Neural cell (in vitro differentiated cells): ENCODE measurements around the gene ALG13. TPM values are rescaled to one million over a fixed set of nuclear protein-coding genes. Genes with fewer than 3 reads are reported as not detected.

Experiments used
- H2AFZ ChIP-seq: fragments of 200-600, 300-800 bp; sonication (generic), shearing (Covaris generic); 2 replicates; pipeline ENCODE4 v1.6.0; 2014; ENCODE audit warnings: low read depth, mild to moderate bottlenecking, antibody characterized with exemption, low read length, moderate library complexity
- H3F3A ChIP-seq: fragments of 200-600 bp; shearing (Covaris generic); 2 replicates; pipeline ENCODE4 v1.6.1; 2016; ENCODE audit warnings: mild to moderate bottlenecking, moderate library complexity, mixed read lengths, antibody characterized with exemption, low read length; ENCODE audit not compliant: insufficient read depth, poor library complexity, severe bottlenecking
- H3K27ac ChIP-seq: fragments of 200-600, 300-800 bp; sonication (generic), shearing (Covaris generic); 2 replicates; pipeline ENCODE4 v1.5.1; 2014; ENCODE audit warnings: mild to moderate bottlenecking, low read length, moderate library complexity
- H3K27me3 ChIP-seq: fragments of 300-800, 200-600 bp; sonication (generic), shearing (Covaris generic); 2 replicates; pipeline ENCODE4 v1.6.0; 2014; ENCODE audit warnings: mild to moderate bottlenecking, low read depth, low read length, moderate library complexity; ENCODE audit not compliant: insufficient read depth
- H3K36me3 ChIP-seq: fragments of 300-800, 200-600 bp; sonication (generic), shearing (Covaris generic); 2 replicates; pipeline ENCODE4 v1.5.1; 2014; ENCODE audit warnings: mild to moderate bottlenecking, antibody characterized with exemption, low read length, moderate library complexity; ENCODE audit not compliant: insufficient read depth
- H3K4me2 ChIP-seq: fragments of 300-800, 200-600 bp; sonication (generic), shearing (Covaris generic); 2 replicates; pipeline ENCODE4 v1.6.0; 2014; ENCODE audit warnings: mild to moderate bottlenecking, low read length
- H3K4me3 ChIP-seq: fragments of 300-800, 200-600 bp; sonication (generic), shearing (Covaris generic); 2 replicates; pipeline ENCODE4 v1.5.1; 2014; ENCODE audit warnings: mild to moderate bottlenecking, low read length, moderate library complexity
- H3K79me2 ChIP-seq: fragments of 200-600 bp; shearing (Covaris generic); replicated peaks from 2 replicates; pipeline ENCODE4 v1.6.0; 2014; ENCODE audit warnings: mild to moderate bottlenecking, low read length, moderate library complexity; ENCODE audit not compliant: insufficient read depth
- H3K9ac ChIP-seq: fragments of 300-800, 200-600 bp; sonication (generic), shearing (Covaris generic); 2 replicates; pipeline ENCODE4 v1.6.1; 2016; ENCODE audit warnings: mild to moderate bottlenecking, low read length, mixed read lengths
- H3K9me2 ChIP-seq: fragments of 200-600 bp; shearing (Covaris generic); 2 replicates; pipeline ENCODE4 v1.6.1; 2016; ENCODE audit warnings: mild to moderate bottlenecking, low read length, mixed read lengths; ENCODE audit not compliant: insufficient read depth
- H3K9me3 ChIP-seq: fragments of 200-600, 300-800 bp; sonication (generic), shearing (Covaris generic); 2 replicates; pipeline ENCODE4 v1.6.1; 2016; ENCODE audit warnings: mild to moderate bottlenecking, mixed run types, low read length, moderate library complexity, mixed read lengths
- H4K20me1 ChIP-seq: fragments of 200-600 bp; shearing (Covaris generic); 2 replicates; pipeline ENCODE4 v1.6.1; 2016; ENCODE audit warnings: mild to moderate bottlenecking, mixed run types; ENCODE audit not compliant: insufficient read depth
- CTCF ChIP-seq: fragments of 450-650 bp; IDR thresholded peaks from 2 replicates; pipeline ENCODE4 v1.5.1; 2014; ENCODE audit warnings: antibody characterized with exemption, mild to moderate bottlenecking, moderate library complexity; ENCODE audit not compliant: poor library complexity, severe bottlenecking
- EP300 ChIP-seq: fragments of 450-650 bp; conservative IDR thresholded peaks from 2 replicates; pipeline ENCODE4 v1.6.1; 2014; ENCODE audit warnings: antibody characterized with exemption, mild to moderate bottlenecking, moderate library complexity; ENCODE audit not compliant: poor library complexity, severe bottlenecking
- EZH2 ChIP-seq: fragments of 200-600, 300-800 bp; shearing (Covaris generic), sonication (generic); IDR thresholded peaks from 2 replicates; pipeline ENCODE4 v1.6.1; 2014; ENCODE audit warnings: antibody characterized with exemption, low read length, borderline replicate concordance, mild to moderate bottlenecking; ENCODE audit not compliant: insufficient read depth, poor library complexity, severe bottlenecking
- MXI1 ChIP-seq: fragments of 450-650 bp; conservative IDR thresholded peaks from 2 replicates; pipeline ENCODE4 v1.6.1; 2014; ENCODE audit warnings: antibody characterized with exemption, mild to moderate bottlenecking; ENCODE audit not compliant: poor library complexity, severe bottlenecking
- POLR2AphosphoS5 ChIP-seq: IDR thresholded peaks from 2 replicates; pipeline ENCODE4 v1.6.1; 2012
- RAD21 ChIP-seq: fragments of 450-650 bp; conservative IDR thresholded peaks from 2 replicates; pipeline ENCODE4 v1.6.1; 2014; ENCODE audit warnings: antibody characterized with exemption, mild to moderate bottlenecking, moderate library complexity
- REST ChIP-seq: IDR thresholded peaks from 2 replicates; pipeline ENCODE4 v1.6.1; 2012; ENCODE audit warnings: borderline replicate concordance
- SMC3 ChIP-seq: fragments of 450-650 bp; conservative IDR thresholded peaks from 2 replicates; pipeline ENCODE4 v1.6.1; 2014; ENCODE audit warnings: antibody characterized with exemption, mild to moderate bottlenecking, moderate library complexity; ENCODE audit not compliant: poor library complexity
- TAF1 ChIP-seq: IDR thresholded peaks from 2 replicates; pipeline ENCODE4 v1.6.1; 2012; ENCODE audit warnings: low read depth
- polyA plus RNA-seq: library from polyadenylated mRNA; depleted of rRNA; stranded (reverse); fragments of >200 nt; gene quantifications from 2 replicates; pipeline ENCODE4 v1.2.3, GENCODE V29; 2014

The ALG13 gene
- polyA plus RNA-seq, 1 donor from 2014 or later = 57.9 TPM

DNA sequence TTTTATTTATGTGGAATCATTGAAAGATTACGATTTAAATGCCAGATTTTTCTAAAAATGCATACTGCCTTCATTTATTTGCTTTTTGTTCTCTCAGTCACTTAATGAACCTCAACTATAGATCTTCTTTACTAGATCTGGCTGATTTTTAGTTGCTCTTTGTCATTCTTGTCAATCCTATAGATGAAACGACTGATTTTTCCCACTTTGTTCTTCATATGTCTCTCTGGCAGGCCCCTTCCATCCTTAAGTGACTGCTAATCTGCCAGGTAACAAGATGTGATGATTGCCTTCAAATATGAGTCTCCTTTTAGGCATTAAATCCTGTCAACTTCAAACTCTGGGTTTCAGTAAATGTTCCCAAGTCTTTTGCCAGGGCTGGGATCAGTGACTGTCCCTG is 61.0 kb downstream of the ALG13 start:
- H3K27ac ChIP-seq = peak overlapping the region; percentile 28
- no peaks in the 10 kb centered on the region for H3K79me2 ChIP-seq
- H3K4me2 ChIP-seq = no peak overlapping the region
- H3K9ac ChIP-seq = no peak overlapping the region
- H3K9me2 ChIP-seq = no peaks in the 10 kb centered on the region
- H3K4me3 ChIP-seq = no peak overlapping the region
- H3K9me3 ChIP-seq = no peaks in the 10 kb centered on the region
- H2AFZ ChIP-seq = no peak overlapping the region
- no peak for TF ChIP-seq EZH2
- peak; percentile 50 for TF ChIP-seq POLR2AphosphoS5
- TF ChIP-seq MXI1 = no peak
- no peak for TF ChIP-seq TAF1
- no peak for TF ChIP-seq RAD21
- TF ChIP-seq EP300 = peak; percentile 91
- no peak for TF ChIP-seq REST
- H3K27me3 ChIP-seq = no peaks in the 10 kb centered on the region
- no peaks in the 10 kb centered on the region for H3F3A ChIP-seq
- H3K36me3 ChIP-seq = no peaks in the 10 kb centered on the region
- H4K20me1 ChIP-seq = no peaks in the 10 kb centered on the region

GRCh38 chrX:111743316-111743715 is 62.3 kb downstream of the ALG13 start:
- Histone ChIP-seq H3K9me3 (no peaks in the 10 kb centered on the region), H3K9me2 (no peaks in the 10 kb centered on the region), H3K79me2 (no peaks in the 10 kb centered on the region), H3K27me3 (no peaks in the 10 kb centered on the region), H3K9ac (no peak overlapping the region), H3K4me2 (no peak overlapping the region), H3F3A (no peaks in the 10 kb centered on the region), H3K4me3 (no peak overlapping the region), H4K20me1 (no peaks in the 10 kb centered on the region), H3K27ac (no peak overlapping the region), H2AFZ (no peak overlapping the region), H3K36me3 (no peaks in the 10 kb centered on the region)
- TF ChIP-seq CTCF (no peak), SMC3 (no peak), RAD21 (no peak), EP300 (no peak)

GRCh38 chrX:111756486-111756885 is 75.5 kb downstream of the ALG13 start:
- Histone ChIP-seq H3K9me2 (no peaks in the 10 kb centered on the region), H3K4me2 (no peak overlapping the region), H3K9me3 (no peaks in the 10 kb centered on the region), H3K27ac (no peak overlapping the region), H3K9ac (no peak overlapping the region), H3K27me3 (no peaks in the 10 kb centered on the region), H3F3A (no peaks in the 10 kb centered on the region), H3K36me3 (no peaks in the 10 kb centered on the region), H2AFZ (no peak overlapping the region), H4K20me1 (no peaks in the 10 kb centered on the region), H3K79me2 (no peaks in the 10 kb centered on the region), H3K4me3 (no peak overlapping the region)
- peak; percentile 85 for TF ChIP-seq EP300
- peak; percentile 55 for TF ChIP-seq POLR2AphosphoS5
- peak; percentile 60 for TF ChIP-seq REST
- TF ChIP-seq EZH2 = no peak
